ENCODE results near the gene SLC7A11.
"Not testable (repeated sequence)": the region's sequence is repeated elsewhere in the genome, so short reads cannot be mapped to it uniquely, and the experiment has no call there.

Gene SLC7A11

DNA sequence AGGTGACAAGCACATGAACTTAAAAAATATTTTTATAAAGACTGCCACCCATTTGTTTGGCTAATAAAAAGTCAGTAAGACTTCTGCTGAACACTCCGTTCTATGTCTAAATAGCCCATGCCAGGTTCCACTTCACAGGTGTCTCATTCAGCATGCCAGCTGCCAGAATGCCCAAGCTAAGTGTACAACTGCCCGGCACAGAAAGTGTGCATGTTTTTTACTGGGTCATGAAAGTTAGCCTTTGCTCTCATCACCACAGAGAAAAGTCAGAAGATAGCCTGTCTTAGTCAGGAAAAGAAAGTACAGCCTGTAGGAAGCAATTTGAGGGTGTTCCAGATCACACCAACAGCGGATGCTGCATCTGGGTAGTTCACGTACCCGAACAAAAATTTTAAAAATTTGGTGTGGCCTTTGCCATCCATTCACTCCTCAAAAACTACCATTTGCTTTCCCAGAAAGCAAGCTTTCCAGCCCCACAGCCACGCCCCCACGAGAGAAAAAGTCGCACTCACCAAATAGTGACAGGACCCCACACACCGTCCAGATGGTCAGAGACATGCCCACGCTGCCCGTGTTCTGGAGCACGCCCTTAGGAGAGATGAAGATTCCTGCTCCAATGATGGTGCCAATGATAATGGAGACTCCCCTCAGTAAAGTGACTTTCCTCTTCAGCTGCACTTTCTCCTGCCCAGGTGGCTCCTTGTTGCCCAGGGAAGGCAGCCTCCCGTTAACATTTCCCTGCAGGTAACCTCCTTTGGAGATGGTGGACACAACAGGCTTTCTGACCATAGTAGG is 671 bp downstream of the SLC7A11 start:
- no peak for FAIRE-seq

DNA sequence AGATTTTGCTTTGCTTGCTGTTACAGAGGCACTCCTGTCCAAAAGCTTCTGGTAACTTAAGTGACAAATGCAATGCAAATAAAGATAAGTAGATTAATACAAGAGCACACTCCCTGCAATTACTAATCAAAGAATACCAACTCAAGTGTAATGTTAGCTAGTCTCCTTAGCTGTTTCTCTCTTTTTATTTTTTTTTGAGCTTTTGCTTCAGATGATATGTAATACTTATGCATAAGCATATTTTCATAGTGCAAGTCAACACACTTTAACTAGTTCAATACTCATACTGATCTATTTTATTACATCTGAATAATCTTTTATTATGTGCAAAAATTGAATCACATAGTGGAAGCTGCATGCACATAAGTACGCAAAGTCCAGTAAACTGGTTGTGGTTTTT is 2.7 kb downstream of the SLC7A11 start:
- no peak for FAIRE-seq

DNA sequence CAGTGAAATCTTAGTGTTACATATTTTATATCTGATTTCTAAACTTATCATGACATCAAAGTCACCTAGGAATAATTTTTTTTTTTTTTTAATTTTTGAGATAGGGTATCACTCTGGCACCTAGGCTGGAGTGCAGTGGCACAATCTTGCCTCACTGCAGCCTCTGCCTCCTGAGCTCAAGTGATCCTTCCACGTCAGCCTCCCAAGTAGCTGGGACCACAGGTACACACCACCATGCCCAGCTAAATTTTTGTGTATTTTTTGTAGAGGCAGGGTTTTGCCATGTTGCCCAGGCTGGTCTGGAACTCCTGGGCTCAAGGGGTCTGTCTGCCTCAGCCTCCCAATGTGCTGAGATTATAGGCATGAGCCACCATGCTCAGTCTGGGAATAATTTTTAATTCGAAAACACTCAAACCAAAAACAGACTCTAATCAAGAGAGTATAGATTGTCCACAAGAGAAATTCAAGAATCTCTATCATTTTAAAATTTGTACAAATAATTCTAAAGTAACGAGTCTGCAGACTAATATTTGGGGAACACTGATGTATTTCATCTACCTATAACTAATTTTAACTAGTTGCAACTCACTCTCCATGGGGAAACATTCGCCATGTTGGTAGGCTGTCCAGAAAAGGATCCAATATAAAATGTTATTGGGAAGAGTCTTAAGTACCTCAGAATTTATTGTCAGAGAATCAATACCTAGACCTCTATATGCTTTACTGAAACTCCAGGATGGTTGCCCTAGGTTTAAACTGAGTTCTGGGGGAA is 3.4 kb downstream of the SLC7A11 start:
- FAIRE-seq = no peak

DNA sequence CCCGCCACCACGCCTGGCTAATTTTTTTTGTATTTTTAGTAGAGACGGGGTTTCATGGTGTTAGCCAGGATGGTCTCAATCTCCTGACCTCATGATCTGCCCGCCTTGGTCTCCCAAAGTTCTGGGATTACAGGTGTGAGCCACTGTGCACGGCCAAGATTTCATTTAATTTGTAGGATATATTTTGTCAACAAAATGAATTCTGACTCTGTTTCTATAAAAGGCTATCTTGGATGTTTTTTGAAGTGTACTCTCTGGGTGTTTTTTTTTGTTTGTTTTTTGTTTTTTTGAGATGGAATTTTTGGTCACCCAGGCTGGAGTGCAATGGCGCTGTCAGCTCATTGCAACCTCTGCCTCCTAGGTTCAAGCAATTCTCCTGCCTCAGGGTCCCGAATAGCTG is 5.0 kb downstream of the SLC7A11 start:
- FAIRE-seq = not testable (repeated sequence)

DNA sequence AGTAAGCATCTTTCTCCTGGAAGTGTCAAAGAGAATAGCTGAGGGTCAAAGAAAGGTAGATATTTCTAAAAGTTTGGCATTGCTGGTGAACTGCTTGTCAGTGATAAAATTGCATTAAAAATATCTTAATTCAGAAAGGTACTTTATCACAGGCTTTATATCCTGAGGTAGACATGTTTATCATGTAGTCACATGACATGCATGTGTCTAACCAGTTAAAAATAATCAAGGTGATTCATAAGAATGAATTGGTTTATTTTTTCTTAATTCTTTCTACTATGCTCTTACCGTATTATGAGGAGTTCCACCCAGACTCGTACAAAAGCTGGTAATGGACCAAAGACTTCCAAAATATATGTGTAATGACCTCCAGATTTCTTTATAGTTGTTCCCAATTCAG is 6.1 kb downstream of the SLC7A11 start:
- FAIRE-seq = no peak

DNA sequence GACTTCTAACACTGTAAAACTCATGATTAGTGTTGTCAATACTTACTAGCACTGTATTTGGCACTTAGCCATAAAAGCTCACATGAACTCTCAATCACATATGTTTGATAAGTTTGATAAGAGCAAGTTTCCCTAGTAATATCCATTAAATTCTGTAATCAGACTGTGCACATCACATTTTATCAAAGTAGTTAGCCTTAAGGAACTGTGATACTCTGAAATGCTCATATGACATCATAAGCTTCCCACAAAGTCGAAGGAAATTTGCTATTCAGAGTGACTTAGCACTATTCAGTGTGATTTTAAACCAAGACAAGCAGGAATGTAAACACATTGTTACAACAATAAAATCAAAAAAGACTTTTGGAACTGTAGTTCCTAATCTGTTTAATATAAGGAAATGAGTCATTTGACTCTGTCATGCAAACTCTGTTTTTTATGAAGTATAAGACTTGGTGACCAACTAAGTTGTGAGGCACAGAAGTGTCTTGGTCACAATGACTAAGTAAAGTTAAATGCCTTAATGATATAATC is 6.7 kb downstream of the SLC7A11 start:
- FAIRE-seq = peak; percentile 81

DNA sequence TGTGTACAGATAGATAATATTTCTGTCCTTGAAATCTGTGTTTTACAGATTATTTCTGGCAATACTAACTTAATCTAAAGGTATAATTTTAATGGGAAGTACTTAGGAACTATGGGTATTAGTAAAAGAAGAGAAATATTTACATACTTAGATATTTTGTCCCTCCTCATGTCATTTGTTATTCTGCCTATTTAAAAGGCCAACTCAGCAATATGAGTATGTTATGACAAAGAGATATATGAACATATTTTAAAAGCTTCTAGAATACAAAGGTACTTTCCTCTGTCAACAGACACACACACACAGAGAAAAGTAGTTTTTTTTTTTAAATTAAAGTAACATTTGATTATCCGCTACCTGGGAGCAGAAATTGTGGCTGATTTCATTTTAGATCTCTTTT is 7.9 kb downstream of the SLC7A11 start:
- no peak for FAIRE-seq

DNA sequence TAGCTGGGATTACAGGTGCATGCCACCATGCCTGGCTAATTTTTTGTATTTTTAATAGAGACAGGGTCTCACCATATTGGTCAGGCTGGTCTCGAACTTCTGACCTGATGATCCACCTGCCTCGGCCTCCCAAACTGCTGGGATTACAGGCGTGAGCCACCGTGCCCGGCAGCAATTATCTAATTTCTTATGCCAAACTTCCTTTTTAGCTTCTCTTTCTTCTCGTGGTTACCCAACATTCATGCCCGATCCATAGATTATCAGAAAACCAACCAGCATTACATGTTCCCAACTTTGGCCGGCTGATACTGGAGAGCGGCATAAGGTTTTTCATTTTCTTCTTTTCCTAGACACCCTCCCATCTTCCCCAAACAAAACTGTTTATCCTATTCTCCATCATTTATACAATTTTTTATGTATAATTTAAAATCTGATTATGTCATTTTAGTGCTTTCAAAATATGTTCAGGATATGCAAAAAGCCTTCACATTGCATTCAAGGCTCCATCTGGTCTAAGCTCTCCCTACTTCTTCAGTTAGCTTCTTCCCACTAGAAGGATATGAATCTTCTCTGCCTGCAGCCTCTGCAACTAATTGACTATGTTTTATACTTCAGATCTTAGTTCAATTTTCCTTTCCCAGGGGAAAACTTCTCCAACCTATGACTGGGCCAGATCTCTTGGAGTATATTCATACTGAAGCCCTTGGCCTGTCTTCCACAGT is 8.7 kb downstream of the SLC7A11 start:
- FAIRE-seq = no peak

DNA sequence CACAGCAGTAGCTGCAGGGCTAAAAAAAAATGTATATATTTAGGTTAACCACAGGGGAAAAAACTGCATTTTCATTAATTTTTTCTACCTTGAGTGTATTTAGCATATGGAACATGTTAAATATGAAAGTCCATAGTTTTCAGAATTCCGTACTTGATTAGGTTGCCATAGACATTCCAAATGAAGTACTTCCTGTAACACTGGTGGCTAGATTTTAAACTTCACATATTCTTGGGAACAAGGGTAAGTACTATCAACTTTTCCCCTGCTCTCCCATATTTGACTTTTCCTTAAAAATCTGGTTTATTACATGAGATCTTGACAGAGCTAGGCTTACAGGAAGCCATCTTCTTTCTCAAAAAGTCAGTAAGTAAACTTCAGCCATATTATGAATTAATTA is 9.8 kb downstream of the SLC7A11 start:
- FAIRE-seq = no peak

DNA sequence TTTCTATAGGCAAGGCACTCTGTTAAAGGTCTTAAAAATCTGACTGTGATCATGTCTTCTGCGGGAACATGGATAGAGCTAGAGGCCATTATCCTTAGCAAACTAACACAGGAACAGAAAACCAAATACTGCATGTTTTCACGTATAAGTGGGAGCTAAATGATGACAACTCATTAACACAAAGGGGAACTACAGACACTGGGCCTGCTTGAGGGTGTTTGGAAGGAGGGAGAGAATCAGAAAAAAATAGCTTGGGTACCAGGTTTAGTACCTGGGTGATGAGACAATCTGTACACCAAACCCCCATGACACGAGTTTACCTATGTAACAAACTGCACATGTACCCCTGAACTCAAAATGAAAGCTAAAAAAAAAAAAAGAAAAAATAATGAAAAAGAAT is 12.1 kb downstream of the SLC7A11 start:
- no peak for FAIRE-seq

DNA sequence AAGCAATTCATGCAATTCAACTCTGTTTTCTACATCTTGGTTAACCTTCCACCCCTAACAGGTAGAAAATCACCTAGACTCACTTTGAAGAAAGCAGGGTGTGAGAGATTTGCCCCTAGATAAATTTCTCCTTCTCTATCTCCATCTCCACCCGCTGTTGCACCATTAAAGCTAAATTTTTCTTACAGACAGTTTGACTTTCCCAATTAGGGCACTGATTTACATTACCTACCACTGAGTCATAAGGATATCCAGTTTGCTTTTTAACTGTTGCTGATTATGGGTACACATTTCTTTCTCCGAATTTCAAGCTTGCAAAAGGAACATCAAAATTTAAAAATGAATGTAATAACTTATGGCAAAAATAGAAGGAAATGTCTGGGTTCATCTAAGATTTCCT is 13.0 kb downstream of the SLC7A11 start:
- FAIRE-seq = no peak

DNA sequence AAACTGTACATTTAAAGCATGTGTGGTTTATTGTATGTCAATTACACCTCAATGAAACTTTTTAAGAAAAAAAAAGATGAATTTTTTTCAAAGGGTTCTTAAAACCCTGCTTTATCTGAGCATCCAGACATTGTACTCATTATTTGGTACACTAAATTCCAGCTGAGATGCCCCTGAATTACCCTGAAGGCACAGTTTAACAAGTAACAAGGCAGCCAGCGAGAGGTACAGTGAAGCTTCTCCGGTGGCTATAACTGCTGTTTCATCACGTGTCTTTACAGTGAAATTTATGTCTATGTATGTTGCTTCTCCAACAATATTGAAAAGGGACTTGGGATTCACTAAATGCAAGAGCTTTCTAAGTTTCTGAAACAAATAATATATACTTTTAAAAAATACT is 15.8 kb downstream of the SLC7A11 start:
- FAIRE-seq = no peak

DNA sequence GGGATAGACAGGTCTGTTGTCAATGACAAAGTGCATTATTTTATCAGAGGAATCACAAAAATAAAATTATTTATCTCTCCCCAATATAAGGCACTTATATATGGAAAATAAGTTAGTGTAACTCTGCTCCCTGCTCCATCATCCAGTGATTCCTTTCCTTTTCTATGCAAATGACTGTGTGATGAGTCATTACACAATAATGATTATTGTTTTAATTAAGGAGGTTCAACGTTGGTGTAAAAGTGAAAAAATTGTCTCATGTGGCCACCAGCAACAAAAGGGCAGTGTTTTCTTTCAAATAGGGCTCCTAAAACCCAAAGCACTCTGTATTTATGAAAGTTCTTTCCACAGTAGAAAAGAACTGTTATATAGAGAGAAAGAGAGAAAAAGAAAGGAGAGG is 16.7 kb downstream of the SLC7A11 start:
- no peak for FAIRE-seq

DNA sequence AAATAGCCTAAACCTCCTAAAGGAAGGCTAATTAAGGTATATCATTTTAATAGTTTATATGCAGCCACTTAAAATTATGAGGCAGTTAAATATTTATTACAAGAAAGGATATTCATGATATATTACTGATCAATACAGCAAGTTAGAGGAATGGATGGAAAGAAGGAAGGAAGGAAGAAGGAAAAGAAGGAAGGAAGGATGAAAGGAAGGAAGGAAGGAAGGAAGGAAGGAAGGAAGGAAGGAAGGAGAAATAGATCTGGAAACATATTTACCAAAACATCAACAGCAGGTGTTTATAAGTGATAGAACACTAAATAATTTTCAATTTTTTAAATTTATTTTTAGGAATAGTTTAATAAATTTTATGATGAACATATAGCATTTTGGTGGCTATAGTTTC is 17.5 kb downstream of the SLC7A11 start:
- no peak for FAIRE-seq

DNA sequence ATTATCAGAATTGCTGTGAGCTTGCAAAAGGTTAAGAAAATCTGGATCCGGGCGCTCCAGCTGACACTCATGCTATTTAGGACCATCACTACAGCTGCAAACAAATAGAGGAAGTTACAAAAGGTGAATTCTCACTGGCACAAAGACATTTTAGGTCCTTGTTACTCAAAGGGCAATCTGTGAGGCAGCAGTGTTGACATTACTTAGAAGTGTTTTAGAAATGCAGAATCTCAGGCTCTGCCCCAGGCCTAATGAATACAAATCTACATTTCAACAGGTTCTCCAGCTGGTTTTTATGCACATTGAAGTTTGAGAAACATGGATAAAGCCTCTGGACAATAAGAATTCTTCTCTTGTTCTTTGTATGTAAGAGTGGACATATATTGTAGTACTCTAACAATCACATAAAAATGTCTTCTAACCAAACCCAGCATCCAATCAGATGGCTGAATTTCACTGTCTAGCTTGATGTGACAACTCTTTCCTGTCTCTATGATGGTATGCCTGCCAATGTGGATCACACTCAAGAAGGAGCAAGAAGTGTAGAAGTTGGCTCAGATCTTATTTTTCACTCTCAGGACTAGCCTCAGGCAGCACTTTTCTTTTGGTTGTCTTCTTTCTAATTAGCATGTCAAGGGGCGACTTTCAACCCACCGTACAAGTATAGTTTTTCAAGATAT is 18.8 kb downstream of the SLC7A11 start:
- FAIRE-seq = no peak

DNA sequence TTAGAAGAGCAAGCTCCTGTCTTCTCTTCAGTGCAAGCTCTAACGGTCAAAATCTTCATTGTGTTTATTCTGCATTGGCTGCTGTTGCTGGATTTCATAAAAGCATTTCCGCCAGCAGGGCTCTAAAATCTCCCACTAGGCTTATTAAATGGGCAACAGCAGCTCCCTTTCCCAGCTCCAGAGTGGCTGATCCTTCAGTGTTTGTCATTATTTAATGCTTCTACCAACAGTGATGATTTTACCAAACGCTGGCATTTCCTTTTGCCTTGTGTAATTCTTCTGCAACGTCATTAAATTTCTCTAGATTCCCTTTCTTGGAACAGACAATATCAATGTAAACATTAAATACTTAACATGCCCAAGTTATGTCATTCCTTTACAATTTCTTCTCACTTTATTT is 20.1 kb downstream of the SLC7A11 start:
- FAIRE-seq = no peak

DNA sequence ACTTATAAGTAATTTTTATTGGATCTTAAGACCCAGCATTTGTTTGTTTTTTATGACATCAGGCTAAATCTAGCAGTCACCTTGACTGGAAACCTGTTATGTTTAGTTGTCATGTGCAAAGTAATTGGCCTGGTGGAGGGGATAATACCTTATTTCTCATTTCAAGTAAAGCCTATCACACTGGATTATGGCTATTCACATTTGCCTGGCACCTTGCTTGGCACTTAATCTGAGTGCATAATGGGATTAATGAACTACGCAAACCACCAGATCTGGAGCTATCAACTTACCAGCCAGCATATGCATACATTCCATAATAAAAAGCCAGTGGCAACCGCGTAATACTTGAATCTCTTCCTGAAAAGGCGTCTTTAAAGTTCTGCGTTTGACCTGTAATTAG is 23.2 kb downstream of the SLC7A11 start:
- FAIRE-seq = no peak

DNA sequence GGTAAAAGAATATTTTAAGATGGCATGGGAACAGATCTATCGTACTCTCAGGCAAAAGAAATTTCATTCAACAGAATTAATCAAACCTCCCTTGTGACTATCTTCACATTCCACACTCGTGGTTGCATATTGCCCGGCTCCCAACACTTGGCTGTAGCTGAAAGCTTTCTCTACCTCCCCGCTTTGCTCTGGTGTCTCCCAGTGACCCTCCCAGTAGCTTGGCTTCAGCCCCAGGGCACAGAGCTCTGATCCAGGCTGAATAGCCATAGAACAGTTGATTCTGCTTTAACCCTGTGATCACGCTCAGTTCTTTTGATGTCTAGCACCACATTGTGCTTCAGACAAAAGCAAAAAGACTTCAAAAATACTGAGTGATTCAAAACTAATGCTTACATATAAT is 24.6 kb downstream of the SLC7A11 start:
- FAIRE-seq = no peak

DNA sequence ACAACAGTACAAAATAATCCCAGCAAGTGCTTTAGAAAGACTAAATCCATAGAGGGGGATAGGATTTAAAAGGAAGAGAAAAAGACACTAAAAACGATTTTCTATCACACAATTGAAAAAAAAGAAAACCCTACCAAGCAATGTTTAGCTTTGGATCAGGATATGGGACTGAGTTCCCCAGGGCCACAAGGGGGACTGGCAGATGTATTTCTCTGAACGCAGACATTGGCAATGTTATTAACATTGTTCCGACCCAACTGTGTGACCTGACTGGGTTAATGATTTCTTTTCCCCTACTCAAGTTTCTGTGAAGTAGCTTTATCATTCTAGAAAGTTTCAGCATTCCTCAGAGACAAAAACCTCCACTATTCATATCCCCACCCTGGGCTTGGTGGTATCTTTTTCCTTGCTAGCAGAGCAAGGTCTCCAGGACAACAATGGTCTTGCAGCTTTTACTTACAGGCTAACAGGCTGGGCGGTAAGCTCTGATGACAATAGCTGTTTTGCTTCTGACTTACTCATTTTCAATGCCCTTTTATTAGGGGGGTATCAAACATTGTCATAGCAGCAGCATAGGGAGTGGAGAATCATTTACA is 25.8 kb downstream of the SLC7A11 start:
- no peak for FAIRE-seq

DNA sequence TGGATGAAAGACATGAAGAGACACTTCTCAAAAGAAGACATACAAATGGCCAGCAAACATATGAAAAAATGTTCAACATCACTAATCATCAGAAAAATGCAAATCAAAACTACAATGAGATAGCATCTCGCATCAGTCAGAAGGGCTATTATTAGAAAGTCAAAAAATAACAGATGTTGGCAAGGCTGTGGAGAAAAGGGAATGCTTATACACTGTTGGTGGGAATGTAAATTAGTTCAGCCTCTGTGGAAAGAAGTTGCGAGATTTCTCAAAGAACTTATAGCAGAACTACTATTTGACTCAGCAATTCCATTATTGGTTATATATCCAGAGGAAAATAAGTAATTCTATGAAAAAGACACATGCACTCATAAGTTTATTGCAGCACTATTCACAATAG is 31.6 kb downstream of the SLC7A11 start:
- FAIRE-seq = not testable (repeated sequence)

DNA sequence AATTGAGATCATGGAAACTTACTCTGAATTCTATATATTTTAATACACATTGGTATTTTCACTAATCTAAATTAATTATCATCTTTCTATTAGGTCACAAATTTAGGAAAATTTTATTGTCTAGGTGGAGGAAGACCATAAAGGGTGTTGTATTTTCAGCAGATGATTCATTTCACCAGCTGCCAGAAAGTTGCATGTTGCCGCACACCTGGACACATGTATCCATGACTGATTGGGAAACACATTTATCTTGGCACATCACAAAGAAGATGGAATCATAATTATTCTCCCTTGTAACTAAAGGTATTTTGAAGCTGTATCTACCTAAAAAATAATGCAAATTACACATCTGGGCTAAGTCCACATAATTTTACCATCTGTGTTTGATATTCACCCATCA is 33.1 kb downstream of the SLC7A11 start:
- FAIRE-seq = no peak

DNA sequence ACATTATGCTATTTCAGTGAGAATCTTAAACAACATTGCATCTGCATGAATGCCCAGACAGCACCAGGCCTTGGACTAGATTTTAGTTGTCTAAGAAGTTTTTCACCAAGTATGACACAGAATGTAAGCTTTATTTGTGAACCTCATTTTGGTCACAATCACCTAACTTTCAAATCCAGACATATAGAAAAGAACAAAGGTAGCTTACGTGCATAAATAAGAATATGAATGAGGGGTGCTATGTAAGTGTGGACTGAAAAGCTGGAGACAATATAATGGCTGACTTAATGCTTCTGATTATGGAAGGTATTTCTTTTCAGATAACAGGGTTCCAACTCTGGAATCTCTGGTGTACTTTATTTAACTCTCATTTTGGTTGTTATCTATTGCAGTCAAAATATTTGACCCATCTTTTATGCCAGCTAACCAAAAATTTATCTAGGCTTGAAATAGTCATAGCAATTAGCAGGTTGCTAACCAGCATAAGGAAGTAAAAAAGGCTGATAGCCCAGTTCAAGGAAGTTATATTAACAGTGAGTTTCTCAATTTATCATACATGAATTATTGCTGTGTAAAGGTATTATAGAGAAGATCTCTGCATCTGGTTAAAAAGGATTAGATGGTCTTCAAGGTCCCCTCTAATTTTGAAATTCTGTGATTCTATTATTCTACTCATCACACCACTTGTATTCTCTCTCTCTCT is 36.5 kb downstream of the SLC7A11 start:
- peak; percentile 86 for FAIRE-seq
